GM12873 (cell line): Measurements from ENCODE around the gene IGSF23.

ENCODE experiments used
- TF ChIP-seq, protein P1 (sequence below): IDR thresholded peaks from 2 replicates; pipeline ENCODE4 v1.5.1; 2012; ENCODE audit warnings: low read depth, mild to moderate bottlenecking, moderate library complexity, low read length, control low read depth; ENCODE audit not compliant: insufficient read depth; ENCODE audit errors: missing control alignments

IGSF23 gene

DNA sequence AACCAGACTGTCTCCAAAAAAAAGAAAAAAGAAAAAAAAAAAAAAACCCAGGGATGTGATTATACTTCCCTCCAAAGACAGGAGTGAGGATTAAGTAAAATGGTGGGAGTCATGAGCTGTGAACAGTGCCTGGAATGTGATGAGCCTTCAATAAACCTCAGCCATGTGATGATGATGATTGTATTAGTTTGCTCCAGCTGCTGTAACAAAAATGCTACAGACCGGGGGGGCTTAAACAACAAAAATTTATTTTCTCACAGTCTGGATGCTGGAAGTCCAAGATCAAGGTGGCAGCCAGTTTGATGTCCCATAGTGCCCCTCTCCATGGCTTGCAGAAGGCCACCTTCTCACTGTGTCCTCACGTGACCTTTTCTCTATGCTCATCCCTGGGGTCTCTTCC lies 21.4 kb downstream of the IGSF23 start:
- TF ChIP-seq, protein P1, sequence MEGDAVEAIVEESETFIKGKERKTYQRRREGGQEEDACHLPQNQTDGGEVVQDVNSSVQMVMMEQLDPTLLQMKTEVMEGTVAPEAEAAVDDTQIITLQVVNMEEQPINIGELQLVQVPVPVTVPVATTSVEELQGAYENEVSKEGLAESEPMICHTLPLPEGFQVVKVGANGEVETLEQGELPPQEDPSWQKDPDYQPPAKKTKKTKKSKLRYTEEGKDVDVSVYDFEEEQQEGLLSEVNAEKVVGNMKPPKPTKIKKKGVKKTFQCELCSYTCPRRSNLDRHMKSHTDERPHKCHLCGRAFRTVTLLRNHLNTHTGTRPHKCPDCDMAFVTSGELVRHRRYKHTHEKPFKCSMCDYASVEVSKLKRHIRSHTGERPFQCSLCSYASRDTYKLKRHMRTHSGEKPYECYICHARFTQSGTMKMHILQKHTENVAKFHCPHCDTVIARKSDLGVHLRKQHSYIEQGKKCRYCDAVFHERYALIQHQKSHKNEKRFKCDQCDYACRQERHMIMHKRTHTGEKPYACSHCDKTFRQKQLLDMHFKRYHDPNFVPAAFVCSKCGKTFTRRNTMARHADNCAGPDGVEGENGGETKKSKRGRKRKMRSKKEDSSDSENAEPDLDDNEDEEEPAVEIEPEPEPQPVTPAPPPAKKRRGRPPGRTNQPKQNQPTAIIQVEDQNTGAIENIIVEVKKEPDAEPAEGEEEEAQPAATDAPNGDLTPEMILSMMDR, result no peak

DNA sequence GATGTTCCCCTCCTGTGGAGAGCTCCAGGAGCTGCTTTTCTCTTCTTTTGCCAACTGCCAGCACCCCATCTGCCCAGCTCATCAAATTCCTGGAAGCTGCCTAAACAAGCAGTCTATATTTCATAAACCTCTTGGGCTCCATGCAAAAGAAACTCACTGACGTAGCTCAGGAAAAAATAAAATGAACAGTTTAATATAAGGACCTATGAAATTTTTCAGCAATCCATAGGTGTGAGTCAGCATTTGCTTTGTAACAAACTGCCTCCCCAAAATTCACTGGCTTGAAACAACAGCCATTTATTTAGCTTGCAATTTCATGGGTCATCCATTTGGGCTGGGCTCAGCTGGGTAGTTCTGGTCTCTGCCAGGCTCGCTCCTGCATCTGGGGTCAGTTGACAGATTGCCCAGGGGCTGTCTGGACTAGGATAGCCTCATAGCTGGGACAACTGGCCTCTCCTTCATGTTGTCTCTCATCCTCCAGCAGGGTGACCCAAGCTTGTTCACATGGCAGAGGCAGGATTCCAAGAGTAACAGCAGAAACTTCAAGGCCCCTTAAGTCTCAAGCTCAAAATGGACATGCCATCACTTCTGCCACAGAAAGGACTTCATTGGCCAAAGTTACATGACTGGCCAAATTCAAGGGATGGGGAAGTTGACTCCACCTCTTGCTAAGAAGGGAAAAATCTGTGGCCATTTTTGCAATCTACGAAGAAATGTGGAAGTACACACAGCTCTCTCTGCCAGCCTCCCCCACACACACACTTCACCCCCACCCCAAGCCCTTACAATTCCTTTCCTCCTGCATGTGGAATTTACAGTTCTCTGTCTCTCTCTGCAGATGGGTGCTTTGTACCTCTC lies 22.4 kb downstream of the IGSF23 start:
- TF ChIP-seq, protein P1, result no peak

DNA sequence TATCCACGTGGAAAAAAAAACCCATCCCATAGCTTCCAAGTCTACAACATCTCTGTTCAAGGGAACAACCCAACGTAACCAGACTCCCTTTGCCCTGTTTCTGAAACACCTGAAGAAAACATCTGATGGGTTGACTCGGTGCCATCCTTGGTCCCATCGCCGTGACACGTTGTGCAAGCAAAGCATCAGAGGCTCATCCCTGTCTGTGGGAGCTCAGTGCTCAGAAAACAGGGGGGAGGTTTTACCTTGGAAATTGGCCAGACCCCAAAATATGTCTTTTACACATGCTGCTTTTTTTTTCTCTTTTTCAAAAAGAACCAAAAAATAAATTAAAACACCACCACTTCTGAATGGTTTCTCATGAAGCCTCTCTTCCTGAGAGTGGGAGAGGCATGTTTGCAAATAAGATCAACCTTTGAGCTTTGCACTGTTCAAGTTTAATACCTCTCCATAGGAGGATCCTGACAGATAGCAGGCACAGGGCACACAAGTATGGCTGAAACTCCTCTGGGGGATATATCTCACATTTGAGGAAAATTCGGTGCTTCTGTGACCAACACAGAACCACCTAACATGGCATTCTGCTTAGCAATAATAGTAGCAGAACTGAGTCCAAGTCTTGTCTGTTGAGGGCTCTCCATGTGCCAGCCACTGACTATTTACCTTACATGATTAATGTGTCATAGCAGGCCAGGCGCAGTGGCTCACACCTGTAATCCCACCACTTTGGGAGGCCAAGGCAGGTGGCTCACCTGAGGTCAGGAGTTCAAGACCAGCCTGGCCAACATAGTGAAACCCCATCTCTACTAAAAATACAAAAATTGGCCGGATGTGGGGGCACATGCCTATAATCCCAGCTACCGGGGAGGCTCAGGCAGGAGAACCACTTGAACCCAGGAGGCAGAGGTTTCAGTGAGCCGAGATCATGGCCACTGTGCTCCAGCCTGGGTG lies 23.4 kb downstream of the IGSF23 start:
- TF ChIP-seq, protein P1, result no peak

DNA sequence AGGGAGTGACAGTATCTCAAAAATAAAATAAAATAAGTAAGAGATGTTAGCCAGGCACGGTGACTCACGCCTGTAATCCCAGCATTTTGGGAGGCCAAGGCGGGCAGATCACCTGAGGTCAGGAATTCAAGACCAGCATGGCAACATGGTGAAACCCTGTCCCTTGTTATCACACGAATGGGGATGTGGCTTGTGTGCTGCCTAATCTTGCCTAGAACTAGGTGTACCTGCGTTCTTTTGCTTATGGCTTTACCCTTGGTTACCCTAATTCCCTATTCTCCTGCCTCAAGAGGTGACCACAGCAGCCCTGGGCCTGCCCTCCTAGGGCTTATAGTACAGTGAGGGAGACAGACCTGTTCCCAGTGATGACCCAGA lies 24.0 kb downstream of the IGSF23 start:
- TF ChIP-seq, protein P1, result no peak

DNA sequence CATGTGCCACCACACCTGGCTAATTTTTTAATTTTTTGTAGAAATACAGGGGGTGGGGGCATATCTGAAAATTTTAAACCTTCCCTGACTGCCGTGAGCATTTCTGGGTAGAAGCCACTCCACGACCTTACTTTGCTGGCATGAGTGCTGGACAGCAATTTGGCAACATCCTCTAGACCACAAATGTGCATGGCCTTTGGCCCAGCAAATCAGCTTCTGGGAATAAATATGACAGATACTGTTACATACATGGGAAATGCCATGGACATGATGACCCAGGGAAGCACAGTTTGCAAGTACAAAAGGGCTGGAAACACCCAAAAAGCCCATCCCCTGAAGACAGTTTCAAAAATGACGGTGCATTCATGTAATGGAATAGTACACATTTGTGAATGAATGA lies 27.2 kb downstream of the IGSF23 start:
- TF ChIP-seq, protein P1, result no peak

DNA sequence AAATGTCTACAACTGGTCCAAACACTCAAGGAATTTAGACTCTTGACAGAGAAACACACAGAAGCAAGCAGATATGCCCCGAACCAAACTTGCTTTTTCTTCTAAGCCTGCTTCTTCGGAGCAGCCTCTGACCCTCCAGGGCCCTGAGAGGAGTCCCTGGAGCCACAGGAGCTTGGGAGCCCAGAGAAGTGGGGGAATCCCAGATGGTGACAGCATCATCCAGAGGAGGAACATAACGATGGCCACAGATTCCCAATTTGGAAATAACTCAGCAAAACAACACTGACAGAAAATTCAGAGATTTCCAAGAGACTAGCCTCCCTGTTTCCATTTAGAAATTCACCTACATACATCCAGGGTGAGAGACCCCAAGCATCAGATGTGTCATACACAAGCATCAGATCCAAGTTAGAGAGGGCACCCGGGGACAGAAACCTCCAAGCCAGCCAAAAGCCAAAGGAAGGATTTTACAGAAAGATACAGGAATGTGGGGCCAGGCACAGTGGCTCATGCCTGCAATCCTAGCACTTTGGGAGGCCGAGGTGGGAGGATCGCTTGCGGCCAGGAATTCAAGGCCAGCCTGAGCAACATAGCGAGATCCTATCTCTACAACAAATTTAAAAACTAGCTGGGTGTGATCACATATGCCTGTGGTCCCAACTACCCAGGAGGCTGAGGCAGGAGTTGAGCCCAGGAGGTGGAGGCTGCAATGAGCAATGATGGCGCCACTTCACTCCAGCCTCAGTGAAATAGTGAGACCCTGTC lies 28.3 kb downstream of the IGSF23 start:
- TF ChIP-seq, protein P1, result no peak

DNA sequence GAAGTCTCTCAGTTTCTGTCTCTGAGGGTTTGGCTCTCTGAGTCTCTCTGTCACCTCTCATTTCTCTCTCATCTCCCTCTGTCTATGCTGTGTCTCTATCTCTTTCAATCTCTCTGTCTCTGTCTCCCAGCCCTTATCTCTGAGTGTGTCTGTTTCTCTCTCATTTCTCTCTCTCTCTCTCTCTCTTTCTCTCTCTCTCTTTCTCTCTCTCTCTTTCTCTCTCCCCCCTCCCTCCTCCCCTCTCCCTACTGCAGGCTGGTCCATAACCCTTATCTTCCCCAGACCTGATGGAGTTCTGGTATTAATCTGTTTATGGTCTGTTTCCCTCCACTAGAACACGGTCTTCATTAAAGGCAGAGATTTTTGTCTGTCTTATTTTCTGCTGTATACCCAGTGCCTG lies 29.0 kb downstream of the IGSF23 start:
- TF ChIP-seq, protein P1, result no peak
